Calu3 (cell line): ENCODE results near the gene TLR1. TPM values are rescaled to one million over a fixed set of nuclear protein-coding genes. Genes with fewer than 3 reads are reported as not detected.
A peak's percentile ranks its signal among the peaks of the same experiment; 100 is the strongest.

Experiments used
- BruUV-seq: library from RNA; stranded (reverse); fragments of 400-500 nt; replicated peaks from 2 replicates; lab custom pipeline; 2021; lab: Mats Ljungman, UMichigan
- CTCF ChIA-PET: fragments of 300-600 bp; sonication (Branson Sonifier 250); formaldehyde crosslinking; loops from one replicate; lab custom pipeline; 2022; ENCODE audit warnings: antibody characterized with exemption; lab: Charles Lee
- DNase-seq: peaks from one replicate; pipeline ENCODE4 v3.0.0; 2022
- H3K27ac Mint-ChIP-seq: one replicate; pipeline ENCODE4 v1.8.0; 2022; ENCODE audit warnings: mixed read lengths; ENCODE audit not compliant: unreplicated experiment
- H3K27me3 Mint-ChIP-seq: one replicate; pipeline ENCODE4 v1.8.0; 2022; ENCODE audit warnings: mixed read lengths; ENCODE audit not compliant: unreplicated experiment
- H3K36me3 Mint-ChIP-seq: one replicate; pipeline ENCODE4 v1.8.0; 2022; ENCODE audit warnings: mild to moderate bottlenecking, moderate library complexity, mixed read lengths; ENCODE audit not compliant: insufficient read depth, unreplicated experiment
- H3K4me1 Mint-ChIP-seq: one replicate; pipeline ENCODE4 v1.8.0; 2022; ENCODE audit warnings: mild to moderate bottlenecking, low read depth, mixed read lengths; ENCODE audit not compliant: unreplicated experiment
- H3K4me3 Mint-ChIP-seq: one replicate; pipeline ENCODE4 v1.8.0; 2022; ENCODE audit warnings: mild to moderate bottlenecking, low read depth, moderate library complexity, mixed read lengths; ENCODE audit not compliant: unreplicated experiment
- H3K9me3 Mint-ChIP-seq: one replicate; pipeline ENCODE4 v1.8.0; 2022; ENCODE audit warnings: low read depth, mixed read lengths; ENCODE audit not compliant: unreplicated experiment
- CTCF ChIP-seq: fragments of 200-600 bp; IDR thresholded peaks from one replicate; pipeline ENCODE4 v1.8.0; 2022; ENCODE audit warnings: antibody characterized with exemption; ENCODE audit not compliant: unreplicated experiment
- intact Hi-C: fragments of 100-400 bp; cut with micrococcal nuclease; formaldehyde crosslinking; loops from one replicate; pipeline ENCODE4 v1.10.0; 2022; ENCODE audit not compliant: unreplicated experiment
- total RNA-seq: library from RNA; stranded (reverse); gene quantifications from 2 replicates; pipeline ENCODE4 v1.2.3, GENCODE V29; 2022

Gene TLR1
- total RNA-seq, 1 experiment from 2014 or later: 1.3 TPM

- Mint-ChIP-seq H3K27ac (no peak overlapping the region), H3K9me3 (no peaks in the 10 kb centered on the region), H3K4me3 (no peak overlapping the region), H3K4me1 (peaks cover 10% of the 10 kb centered on the region), H3K27me3 (no peaks in the 10 kb centered on the region), H3K36me3 (no peaks in the 10 kb centered on the region)
- no peak for TF ChIP-seq CTCF
- CTCF ChIA-PET: no interaction called here
- no TSS peak for BruUV-seq
- intact Hi-C loops: no loop called here
- DNase-seq: no peak
These were observed 20.4 kb downstream of the TLR1 start for GRCh38 chr4:38784141-38784540.

- Mint-ChIP-seq H3K4me3 (no peak overlapping the region), H3K4me1 (peaks cover 7% of the 10 kb centered on the region), H3K27me3 (no peaks in the 10 kb centered on the region), H3K9me3 (no peaks in the 10 kb centered on the region), H3K36me3 (no peaks in the 10 kb centered on the region), H3K27ac (no peak overlapping the region)
- TF ChIP-seq CTCF: peak; percentile 19
- DNase-seq: no peak
- no TSS peak for BruUV-seq
- intact Hi-C loops: no loop called here
- CTCF ChIA-PET: interaction anchor here (0.6 to 2.1 kb wide), 5 partner anchors 21 to 714 kb away, joined by 3 to 13 read pairs (median 4); partner anchors contain the start of gene TLR1
These were observed 21.5 kb downstream of the TLR1 start for GRCh38 chr4:38783109-38783460.

DNA sequence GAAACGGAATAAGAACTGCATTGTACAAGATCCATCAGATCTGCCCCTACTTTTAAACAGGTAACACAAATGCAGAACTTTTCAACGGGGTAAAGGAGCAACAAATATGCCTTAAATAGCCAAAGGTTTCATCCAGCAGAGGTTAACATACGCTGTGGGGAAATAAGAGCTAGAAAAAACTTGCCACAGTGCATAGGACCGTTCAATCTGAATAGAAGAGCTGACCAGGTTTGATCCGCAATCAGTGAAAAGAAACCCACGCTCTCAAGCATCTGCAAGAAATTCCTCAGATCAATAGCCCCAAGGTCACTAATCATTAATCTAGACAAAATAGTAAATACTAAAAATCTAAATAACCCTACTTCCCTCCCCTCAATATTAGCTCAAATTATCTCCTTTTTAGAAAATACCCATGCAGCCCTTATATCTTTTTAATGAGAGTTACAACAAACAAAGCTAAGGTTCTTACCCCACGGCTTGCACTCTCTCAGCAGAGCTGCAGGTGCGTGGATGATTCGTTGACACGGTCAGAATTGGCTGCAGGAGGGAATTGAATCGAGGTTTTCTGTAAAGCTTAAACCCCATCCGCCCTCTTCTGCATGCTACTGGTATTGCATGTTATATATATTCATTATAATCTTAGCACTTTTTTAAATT lies 22.0 kb downstream of the TLR1 start, which contains the start of gene TLR10:
Gene TLR10 (minus strand): TSS at position 539 of the 657 bp plus-strand sequence. CDS start 7,400 bp downstream, outside the sequence.
- no peak within 1 kb of the TSS for H3K27ac Mint-ChIP-seq
- no peaks in the 10 kb centered on the region for H3K27me3 Mint-ChIP-seq
- H3K9me3 Mint-ChIP-seq: no peaks in the 10 kb centered on the region
- CTCF ChIA-PET: interaction anchor here (0.6 to 2.1 kb wide), 5 partner anchors 22 to 713 kb away, joined by 3 to 13 read pairs (median 4); partner anchors contain the start of gene TLR1
- peak; percentile 36 for DNase-seq
- H3K4me1 Mint-ChIP-seq: peaks cover 2% of the 10 kb centered on the region
- H3K36me3 Mint-ChIP-seq: no peaks in the 10 kb centered on the region
- H3K4me3 Mint-ChIP-seq: no peak within 1 kb of the TSS
- BruUV-seq: no TSS peak
- peak; percentile 40 for TF ChIP-seq CTCF
- intact Hi-C loops: no loop called here

- no peak for DNase-seq
- no TSS peak for BruUV-seq
- intact Hi-C loops: no loop called here
- H3K4me3 Mint-ChIP-seq: no peak overlapping the region
- no peak for TF ChIP-seq CTCF
- CTCF ChIA-PET: interaction anchor here (1.2 to 2.1 kb wide), 3 partner anchors 22 to 713 kb away, joined by 3 to 13 read pairs (median 4); no protein-coding TSS in a partner anchor
- H3K27ac Mint-ChIP-seq: no peak overlapping the region
- peaks cover 3% of the 10 kb centered on the region for H3K9me3 Mint-ChIP-seq
- no peaks in the 10 kb centered on the region for H3K4me1 Mint-ChIP-seq
- no peaks in the 10 kb centered on the region for H3K27me3 Mint-ChIP-seq
- no peaks in the 10 kb centered on the region for H3K36me3 Mint-ChIP-seq
These were observed 22.7 kb downstream of the TLR1 start for GRCh38 chr4:38781854-38782261.
